K562 (cell line): ENCODE results near the gene NDOR1. TPM values are rescaled to one million over a fixed set of nuclear protein-coding genes. Genes with fewer than 3 reads are reported as not detected.
A peak's percentile ranks its signal among the peaks of the same experiment; 100 is the strongest.

Experiments used
- CREM ChIP-seq: IDR thresholded peaks from 2 replicates; pipeline ENCODE4 v1.6.1; 2014; ENCODE audit warnings: antibody characterized with exemption, low read depth
- DMBX1 ChIP-seq: fragments of 250-450 bp; sonication (Bioruptor Pico); IDR thresholded peaks from 2 replicates; pipeline ENCODE4 v1.8.0; 2022; ENCODE audit warnings: inconsistent platforms, mild to moderate bottlenecking, moderate library complexity, borderline replicate concordance
- E2F1 ChIP-seq: sonication (generic); formaldehyde crosslinking; IDR thresholded peaks from 2 replicates; pipeline ENCODE4 v1.8.1; 2023; ENCODE audit warnings: mild to moderate bottlenecking, missing genetic modification reagents, moderate library complexity
- E2F3 ChIP-seq: fragments of 250-450 bp; sonication (Bioruptor Pico); IDR thresholded peaks from 2 replicates; pipeline ENCODE4 v1.4.0; 2020; ENCODE audit warnings: mild to moderate bottlenecking
- E4F1 ChIP-seq: fragments of 250-450 bp; sonication (Bioruptor Pico); IDR thresholded peaks from 2 replicates; pipeline ENCODE4 v1.5.0; 2021; ENCODE audit warnings: mild to moderate bottlenecking, borderline replicate concordance
- ESRRB ChIP-seq: fragments of 250-450 bp; sonication (Bioruptor Pico); IDR thresholded peaks from 2 replicates; pipeline ENCODE4 v1.5.0; 2020; ENCODE audit warnings: mild to moderate bottlenecking, moderate library complexity, borderline replicate concordance
- FOXM1 ChIP-seq, 2 experiments: fragments of 450-650 bp in 1 of 2; sonication (generic) in 1 of 2; formaldehyde crosslinking in 1 of 2; IDR thresholded peaks; 2 replicates each; pipeline versions ENCODE4 v1.6.1 to v1.9.0; 2017 to 2022; ENCODE audit warnings: low read depth in 2 of 2, mild to moderate bottlenecking in 2 of 2, missing genetic modification reagents in 1 of 2, moderate library complexity in 1 of 2
- ILF3 ChIP-seq: fragments of 450-650 bp; IDR thresholded peaks from 2 replicates; pipeline ENCODE4 v1.6.1; 2018; ENCODE audit warnings: antibody characterized with exemption, mild to moderate bottlenecking, moderate library complexity, borderline replicate concordance
- KAT2B ChIP-seq: IDR thresholded peaks from one replicate; pipeline ENCODE4 v1.6.1; 2012; ENCODE audit warnings: low read depth, mild to moderate bottlenecking, control low read depth, inconsistent platforms, low read length, moderate library complexity
- PYGO2 ChIP-seq: fragments of 450-650 bp; IDR thresholded peaks from 2 replicates; pipeline ENCODE4 v1.6.1; 2016; ENCODE audit warnings: mild to moderate bottlenecking, missing genetic modification characterization, moderate library complexity, missing compliant biosample characterization
- SAFB ChIP-seq: fragments of 200-400 bp; formaldehyde crosslinking; IDR thresholded peaks from 2 replicates; pipeline ENCODE4 v1.6.1; 2017; ENCODE audit warnings: low read depth, low read length, borderline replicate concordance
- SREBF2 ChIP-seq: sonication (generic); formaldehyde crosslinking; IDR thresholded peaks from 2 replicates; pipeline ENCODE4 v1.4.0; 2020; ENCODE audit warnings: mild to moderate bottlenecking, missing genetic modification reagents
- SRSF1 ChIP-seq: fragments of 200-400 bp; formaldehyde crosslinking; IDR thresholded peaks from 2 replicates; pipeline ENCODE4 v1.6.1; 2017; ENCODE audit warnings: mild to moderate bottlenecking, low read depth, low read length, moderate library complexity
- TEAD1 ChIP-seq, 2 experiments: fragments of 450-650 bp in 1 of 2; sonication (generic) in 1 of 2; formaldehyde crosslinking; IDR thresholded peaks; 2 replicates each; pipeline versions ENCODE4 v1.4.0 to v1.8.0; 2020 to 2022; ENCODE audit warnings: mild to moderate bottlenecking in 2 of 2, missing genetic modification reagents in 1 of 2
- ZNF184 ChIP-seq: sonication (generic); formaldehyde crosslinking; IDR thresholded peaks from 2 replicates; pipeline ENCODE4 v1.5.0; 2020; ENCODE audit warnings: missing genetic modification reagents
- ZNF274 ChIP-seq: IDR thresholded peaks from 2 replicates; pipeline ENCODE4 v1.6.1; 2011; ENCODE audit warnings: low read depth, mild to moderate bottlenecking, low read length, moderate library complexity, borderline replicate concordance
- ZNF592 ChIP-seq: fragments of 450-650 bp; IDR thresholded peaks from 2 replicates; pipeline ENCODE4 v1.6.1; 2017; ENCODE audit warnings: antibody characterized with exemption, mild to moderate bottlenecking
- ZNF780A ChIP-seq: fragments of 250-450 bp; sonication (Bioruptor Pico); IDR thresholded peaks from 2 replicates; pipeline ENCODE4 v1.5.0; 2021; ENCODE audit warnings: mild to moderate bottlenecking
- polyA plus RNA-seq, 8 experiments: library from polyadenylated mRNA; depleted of rRNA in 4 of 8; stranded (reverse) in 5 of 8; unstranded in 3 of 8; fragments of >200 nt; fragmentation: Nextera tagmentation in 2 of 8; fragmentation: Illumina TruSeq in 1 of 8; extraction: Ambion mirVana in 2 of 8; extraction: Trizol in 1 of 8; gene quantifications; 2 replicates each; pipeline versions ENCODE4 v1.2.1 to v1.2.3, GENCODE V29; 2011 to 2014; ENCODE audit warnings: inconsistent platforms in 1 of 8, missing spikeins in 1 of 8
- total RNA-seq, 7 experiments: library from RNA; depleted of rRNA in 6 of 7; stranded (reverse); fragments of >200 nt in 6 of 7; fragmentation: Illumina TruSeq in 2 of 7; extraction: Trizol in 2 of 7; gene quantifications; 2 replicates each; pipeline versions ENCODE4 v1.2.1 to v1.2.3, GENCODE V29; 2011 to 2021; ENCODE audit warnings: low replicate concordance in 1 of 7

NDOR1 gene
- total and polyA plus RNA-seq, 9 of the 15 experiments (the other 6 are each of a cell fraction or from before 2014, with no cell fraction given) = 0.06 to 36.9 (median 6.9) TPM

GRCh38 chr9:137240318-137240840 is 34.9 kb downstream of the NDOR1 start (continued):
- TF ChIP-seq E4F1 (CRISPR knock-in tag) (no peak), ZNF184 (CRISPR knock-in tag) (no peak), DMBX1 (CRISPR knock-in tag) (peak; percentile 64; the same call in 1 of the 2 replicates), ZNF780A (CRISPR knock-in tag) (no peak), CREM (peak; percentile 51), TEAD1 (CRISPR knock-in tag; IDR thresholded peaks at IDR 0.05) (0 out of 4 replicates have a peak, but pooled peaks have one; percentile 66 to 74), ILF3 (no peak), ZNF592 (no peak), E2F3 (CRISPR knock-in tag) (0 out of 2 replicates have a peak, but pooled peaks have one; percentile 69), SREBF2 (CRISPR knock-in tag) (no peak), KAT2B (no peak), E2F1 (CRISPR knock-in tag) (peak; percentile 50; the same call in 1 of the 2 replicates), PYGO2 (tag) (no peak), ESRRB (CRISPR knock-in tag) (no peak), SAFB (peak; percentile 99), SRSF1 (no peak), FOXM1 (IDR thresholded peaks at IDR 0.05; ENCODE audit: low read depth) (no peak), FOXM1 (CRISPR knock-in tag; IDR thresholded peaks at IDR 0.05; ENCODE audit: low read depth) (no peak), ZNF274 (no peak)
